Left lung (tissue), 14 donors: ENCODE results near the gene TTLL1. TPM values are rescaled to one million over a fixed set of nuclear protein-coding genes. Genes with fewer than 3 reads are reported as not detected.

Experiments used
- ATAC-seq: fragments of 200-7000 bp; cut with Tn5 transposase; one replicate; pipeline ENCODE4 v1.9.1; 2020; ENCODE audit warnings: moderate library complexity
- DNase-seq, 4 donors: peaks; one replicate each; pipeline ENCODE4 v3.0.0-alpha.2; 2013 to 2020
- H3K27ac ChIP-seq, 2 donors: fragments of 200-600 bp; sonication (generic) in 1 of 2; one replicate each; pipeline versions ENCODE4 v1.5.0 to v1.8.0; 2020 to 2021
- H3K27me3 ChIP-seq, 2 donors: fragments of 200-600 bp; sonication (generic) in 1 of 2; one replicate each; pipeline versions ENCODE4 v1.5.0 to v1.8.0; 2020 to 2021
- H3K36me3 ChIP-seq, 2 donors: fragments of 200-600 bp; sonication (generic) in 1 of 2; one replicate each; pipeline versions ENCODE4 v1.5.0 to v1.8.0; 2020 to 2021
- H3K4me1 ChIP-seq, 2 donors: fragments of 200-600 bp; one replicate each; pipeline ENCODE4 v1.8.0; 2021
- H3K4me3 ChIP-seq, 2 donors: fragments of 200-600 bp; sonication (generic) in 1 of 2; one replicate each; pipeline versions ENCODE4 v1.5.0 to v1.8.0; 2020 to 2021; ENCODE audit warnings: mild to moderate bottlenecking in 1 of 2
- H3K9me3 ChIP-seq, 2 donors: fragments of 200-600 bp; sonication (generic) in 1 of 2; one replicate each; pipeline versions ENCODE4 v1.5.0 to v1.8.0; 2020 to 2021
- CTCF ChIP-seq, 2 donors: fragments of 200-600 bp; sonication (generic) in 1 of 2; IDR thresholded peaks; one replicate each; pipeline versions ENCODE4 v1.5.0 to v1.8.0; 2021; ENCODE audit warnings: antibody characterized with exemption in 2 of 2
- intact Hi-C, 2 donors: fragments of 100-400 bp; cut with DNase I; formaldehyde crosslinking; loops; one replicate each; pipeline versions ENCODE4 v1.11.2 to v1.14.2; 2022
- long read RNA-seq, 12 donors: library from polyadenylated mRNA in 2 of 12; unstranded in 2 of 12; transcript quantifications; one replicate each; pipeline ENCODE4 v2.0.0 and lab custom pipeline, GENCODE V29; 2019 to 2026
- polyA plus RNA-seq, 6 donors: library from polyadenylated mRNA; unstranded; fragments of 120-200 nt; gene quantifications; one replicate each; pipeline ENCODE4 v1.2.1, GENCODE V29; 2013; ENCODE audit not compliant: insufficient read length in 6 of 6
- total RNA-seq, 2 donors: library from RNA; stranded (reverse); fragmentation: NEBNext Ultra II Directional; extraction: Animal tissue kit (Norgen Biotek cat#: 25700); gene quantifications; one replicate each; pipeline ENCODE4 v1.2.1, GENCODE V29; 2021
- donor health status: DM: no; HTN: yes; CAD: no.
- donor health status: DM: no; HTN: no; CAD: no.

Gene TTLL1
- total RNA-seq: 1 to 10 TPM; 5.3 to 6.0 TPM
- 10 to 100 TPM; 14.5 to 19.1 (median 17.0) TPM for polyA plus RNA-seq
- long read RNA-seq, donor 1, transcript TTLL1-201 (11 exons, 1,645 nt): major isoform, 7 of 7 reads
- long read RNA-seq, donor 1, partial matches to known transcripts: 0 of 7 reads
- long read RNA-seq, donor 1, other reads (novel, unspliced or antisense): 0 of 7 reads
- long read RNA-seq, donor 2, transcript TTLL1-201 (11 exons, 1,645 nt): major isoform, 8 of 8 reads
- long read RNA-seq, donor 2, partial matches to known transcripts: 0 of 8 reads
- long read RNA-seq, donor 2, other reads (novel, unspliced or antisense): 0 of 8 reads
- long read RNA-seq, donor 3, partial matches to known transcripts: 0 of 4 reads
- long read RNA-seq, donor 3, other reads (novel, unspliced or antisense): 0 of 4 reads
- long read RNA-seq, donor 4, partial matches to known transcripts: 2 of 10 reads
- long read RNA-seq, donor 4, other reads (novel, unspliced or antisense): 4 of 10 reads
- long read RNA-seq, donor 5, transcript TTLL1-201 (11 exons, 1,645 nt): major isoform, 5 of 5 reads
- long read RNA-seq, donor 5, partial matches to known transcripts: 0 of 5 reads
- long read RNA-seq, donor 5, other reads (novel, unspliced or antisense): 0 of 5 reads
- long read RNA-seq, donor 6, partial matches to known transcripts: 0 of 4 reads
- long read RNA-seq, donor 6, other reads (novel, unspliced or antisense): 0 of 4 reads
- long read RNA-seq, donor 7, transcript TTLL1-201 (11 exons, 1,645 nt): major isoform, 8 of 8 reads
- long read RNA-seq, donor 7, partial matches to known transcripts: 0 of 8 reads
- long read RNA-seq, donor 7, other reads (novel, unspliced or antisense): 0 of 8 reads
- long read RNA-seq, donor 8, transcript TTLL1-201 (11 exons, 1,645 nt): major isoform, 6 of 6 reads
- long read RNA-seq, donor 8, partial matches to known transcripts: 0 of 6 reads
- long read RNA-seq, donor 8, other reads (novel, unspliced or antisense): 0 of 6 reads
- long read RNA-seq, donor 9: 0 reads
- long read RNA-seq, donor 10, transcript TTLL1-201 (11 exons, 1,645 nt): major isoform, 7 of 9 reads
- long read RNA-seq, donor 10, partial matches to known transcripts: 0 of 9 reads
- long read RNA-seq, donor 10, other reads (novel, unspliced or antisense): 2 of 9 reads
- long read RNA-seq, donor 11, transcript TTLL1-201 (11 exons, 1,645 nt): major isoform, 9 of 9 reads
- long read RNA-seq, donor 11, partial matches to known transcripts: 0 of 9 reads
- long read RNA-seq, donor 11, other reads (novel, unspliced or antisense): 0 of 9 reads
- long read RNA-seq, donor 12, partial matches to known transcripts: 0 of 4 reads
- long read RNA-seq, donor 12, other reads (novel, unspliced or antisense): 0 of 4 reads

- H3K4me1 ChIP-seq: peaks cover 0 to 14% of the 10 kb centered on the region in 2 donors
- ATAC-seq (peak; percentile 98), DNase-seq (peak; percentile 78 to 99 (median 90))
- H3K36me3 ChIP-seq: no peaks in the 10 kb centered on the region
- H3K4me3 ChIP-seq: peak within 1 kb of the TSS; percentile 60 to 90
- no peaks in the 10 kb centered on the region for H3K27me3 ChIP-seq
- peak in 1 of 2 donors; percentile 34 for TF ChIP-seq CTCF (IDR thresholded peaks at IDR 0.05)
- H3K9me3 ChIP-seq: no peaks in the 10 kb centered on the region
- peak within 1 kb of the TSS; percentile 53 to 62 for H3K27ac ChIP-seq
- intact Hi-C loops: no loop called here
Observed at GRCh38 chr22:43088984-43089717, at the start of gene TTLL1. TTLL1 (minus strand) TSS chr22:43089391; CDS start chr22:43075586, 13,805 bp downstream.

GRCh38 chr22:43136801-43137200 is 47.6 kb upstream of the TTLL1 start:
- DNase-seq (no peak), ATAC-seq (no peak)
- Histone ChIP-seq H3K27ac (peak overlapping the region in 1 of 2 donors; percentile 57), H3K36me3 (peaks cover 0 to 83% of the 10 kb centered on the region in 2 donors), H3K4me1 (peaks cover 0 to 34% of the 10 kb centered on the region in 2 donors), H3K4me3 (no peak overlapping the region), H3K27me3 (no peaks in the 10 kb centered on the region), H3K9me3 (no peaks in the 10 kb centered on the region)
- no peak for TF ChIP-seq CTCF (IDR thresholded peaks at IDR 0.05)
- intact Hi-C loops: no loop called here

- no peaks in the 10 kb centered on the region for H3K9me3 ChIP-seq
- ATAC-seq (peak; percentile 61), DNase-seq (peak in 1 of 4 donors; percentile 82)
- peaks cover 0 to 88% of the 10 kb centered on the region in 2 donors for H3K36me3 ChIP-seq
- peak overlapping the region in 1 of 2 donors; percentile 57 for H3K27ac ChIP-seq
- H3K4me3 ChIP-seq: no peak overlapping the region
- no peaks in the 10 kb centered on the region for H3K27me3 ChIP-seq
- TF ChIP-seq CTCF (IDR thresholded peaks at IDR 0.05): peak; percentile 38 to 64
- intact Hi-C loops: no loop called here
- H3K4me1 ChIP-seq: peaks cover 0 to 29% of the 10 kb centered on the region in 2 donors
Observed at GRCh38 chr22:43136255-43136654, 47.1 kb upstream of the TTLL1 start.

GRCh38 chr22:43135565-43135964 is 46.4 kb upstream of the TTLL1 start:
- Histone ChIP-seq H3K4me3 (no peak overlapping the region), H3K4me1 (peaks cover 0 to 22% of the 10 kb centered on the region in 2 donors), H3K9me3 (no peaks in the 10 kb centered on the region), H3K27me3 (no peaks in the 10 kb centered on the region), H3K36me3 (peaks cover 0 to 89% of the 10 kb centered on the region in 2 donors), H3K27ac (no peak overlapping the region)
- DNase-seq (no peak), ATAC-seq (peak; percentile 17)
- intact Hi-C loops: no loop called here
- no peak for TF ChIP-seq CTCF (IDR thresholded peaks at IDR 0.05)
